ENCODE data around the gene STAT3. TPM values are rescaled to one million over a fixed set of nuclear protein-coding genes. Genes with fewer than 3 reads are reported as not detected.
A peak's percentile ranks its signal among the peaks of the same experiment; 100 is the strongest.

STAT3 gene
- total RNA-seq, 4 donors from 2014 or later: 214 to 433 (median 280) TPM

DNA sequence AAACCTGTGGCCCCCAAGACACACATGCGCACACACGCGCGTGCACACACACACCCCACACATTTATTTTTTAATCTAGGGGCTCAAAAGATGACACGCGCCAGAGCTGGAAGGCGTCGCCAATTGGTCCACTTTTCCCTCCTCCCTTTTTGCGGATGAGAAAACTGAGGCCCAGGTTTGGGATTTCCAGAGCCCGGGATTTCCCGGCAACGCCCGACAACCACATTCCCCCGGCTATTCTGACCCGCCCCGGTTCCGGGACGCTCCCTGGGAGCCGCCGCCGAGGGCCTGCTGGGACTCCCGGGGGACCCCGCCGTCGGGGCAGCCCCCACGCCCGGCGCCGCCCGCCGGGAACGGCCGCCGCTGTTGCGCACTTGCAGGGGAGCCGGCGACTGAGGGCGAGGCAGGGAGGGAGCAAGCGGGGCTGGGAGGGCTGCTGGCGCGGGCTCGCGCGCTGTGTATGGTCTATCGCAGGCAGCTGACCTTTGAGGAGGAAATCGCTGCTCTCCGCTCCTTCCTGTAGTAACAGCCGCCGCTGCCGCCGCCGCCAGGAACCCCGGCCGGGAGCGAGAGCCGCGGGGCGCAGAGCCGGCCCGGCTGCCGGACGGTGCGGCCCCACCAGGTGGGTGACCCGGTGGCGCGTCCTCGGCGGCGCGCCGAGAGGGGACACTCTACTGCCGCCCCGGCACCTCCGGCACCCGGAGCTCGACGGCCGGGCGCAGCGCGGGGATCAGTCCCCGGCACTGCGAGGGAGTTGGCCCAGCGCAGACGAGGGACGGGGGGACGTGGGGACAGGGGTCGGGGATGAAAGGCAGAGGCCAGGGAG, 100.1 kb downstream of the STAT3 start, which contains the start of gene STAT5A:
STAT5A (plus strand) TSS at position 522 of the 826 bp plus-strand sequence. CDS start 914 bp downstream, outside the sequence.
- DNase-seq (ENCODE audit: low spot score): peak; percentile 34
- TF ChIP-seq, protein P1, sequence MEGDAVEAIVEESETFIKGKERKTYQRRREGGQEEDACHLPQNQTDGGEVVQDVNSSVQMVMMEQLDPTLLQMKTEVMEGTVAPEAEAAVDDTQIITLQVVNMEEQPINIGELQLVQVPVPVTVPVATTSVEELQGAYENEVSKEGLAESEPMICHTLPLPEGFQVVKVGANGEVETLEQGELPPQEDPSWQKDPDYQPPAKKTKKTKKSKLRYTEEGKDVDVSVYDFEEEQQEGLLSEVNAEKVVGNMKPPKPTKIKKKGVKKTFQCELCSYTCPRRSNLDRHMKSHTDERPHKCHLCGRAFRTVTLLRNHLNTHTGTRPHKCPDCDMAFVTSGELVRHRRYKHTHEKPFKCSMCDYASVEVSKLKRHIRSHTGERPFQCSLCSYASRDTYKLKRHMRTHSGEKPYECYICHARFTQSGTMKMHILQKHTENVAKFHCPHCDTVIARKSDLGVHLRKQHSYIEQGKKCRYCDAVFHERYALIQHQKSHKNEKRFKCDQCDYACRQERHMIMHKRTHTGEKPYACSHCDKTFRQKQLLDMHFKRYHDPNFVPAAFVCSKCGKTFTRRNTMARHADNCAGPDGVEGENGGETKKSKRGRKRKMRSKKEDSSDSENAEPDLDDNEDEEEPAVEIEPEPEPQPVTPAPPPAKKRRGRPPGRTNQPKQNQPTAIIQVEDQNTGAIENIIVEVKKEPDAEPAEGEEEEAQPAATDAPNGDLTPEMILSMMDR (IDR thresholded peaks at IDR 0.05): no peak

DNA sequence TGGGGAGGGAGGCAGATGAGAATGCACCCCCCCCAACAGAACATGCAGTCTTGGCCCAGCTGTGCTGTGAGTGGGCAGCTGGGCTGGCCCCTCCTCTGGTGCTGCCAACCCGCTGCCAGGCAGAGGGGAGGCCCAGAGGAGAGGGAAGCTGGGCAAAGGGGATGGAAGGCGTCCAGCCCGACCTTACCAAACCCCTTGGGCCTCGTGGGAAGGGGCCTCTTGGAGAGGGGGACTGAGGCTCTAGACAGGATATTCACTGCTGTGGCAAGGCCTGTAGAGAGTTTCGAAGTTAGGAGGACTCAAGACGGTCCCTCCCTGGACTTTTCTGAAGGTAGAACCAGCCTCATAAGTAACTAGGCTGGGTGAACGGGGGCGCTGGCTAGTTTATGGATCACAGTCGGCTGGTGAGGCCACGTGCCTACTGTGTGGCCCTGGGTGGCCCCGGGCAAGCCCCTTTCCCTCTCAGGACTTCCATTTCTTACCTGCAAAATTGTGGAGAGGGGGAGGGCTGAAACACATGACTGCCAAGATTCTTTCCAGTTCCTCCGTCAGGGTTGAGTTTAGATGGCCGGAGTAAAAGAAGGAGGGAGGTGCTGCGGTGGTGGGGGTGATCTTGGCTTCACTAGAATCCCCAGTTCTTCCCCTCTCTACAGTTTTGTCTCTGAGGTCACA, 100.8 kb downstream of the STAT3 start:
- DNase-seq (ENCODE audit: low spot score) (peak; percentile 28), ATAC-seq (ENCODE audit: low FRiP score) (peak; percentile 55)
- TF ChIP-seq, protein P1 (IDR thresholded peaks at IDR 0.05): no peak

More for the DNA sequence above, 100.1 kb downstream of the STAT3 start, which contains the start of gene STAT5A:
- peak; percentile 86 for ATAC-seq (ENCODE audit: low FRiP score)

DNA sequence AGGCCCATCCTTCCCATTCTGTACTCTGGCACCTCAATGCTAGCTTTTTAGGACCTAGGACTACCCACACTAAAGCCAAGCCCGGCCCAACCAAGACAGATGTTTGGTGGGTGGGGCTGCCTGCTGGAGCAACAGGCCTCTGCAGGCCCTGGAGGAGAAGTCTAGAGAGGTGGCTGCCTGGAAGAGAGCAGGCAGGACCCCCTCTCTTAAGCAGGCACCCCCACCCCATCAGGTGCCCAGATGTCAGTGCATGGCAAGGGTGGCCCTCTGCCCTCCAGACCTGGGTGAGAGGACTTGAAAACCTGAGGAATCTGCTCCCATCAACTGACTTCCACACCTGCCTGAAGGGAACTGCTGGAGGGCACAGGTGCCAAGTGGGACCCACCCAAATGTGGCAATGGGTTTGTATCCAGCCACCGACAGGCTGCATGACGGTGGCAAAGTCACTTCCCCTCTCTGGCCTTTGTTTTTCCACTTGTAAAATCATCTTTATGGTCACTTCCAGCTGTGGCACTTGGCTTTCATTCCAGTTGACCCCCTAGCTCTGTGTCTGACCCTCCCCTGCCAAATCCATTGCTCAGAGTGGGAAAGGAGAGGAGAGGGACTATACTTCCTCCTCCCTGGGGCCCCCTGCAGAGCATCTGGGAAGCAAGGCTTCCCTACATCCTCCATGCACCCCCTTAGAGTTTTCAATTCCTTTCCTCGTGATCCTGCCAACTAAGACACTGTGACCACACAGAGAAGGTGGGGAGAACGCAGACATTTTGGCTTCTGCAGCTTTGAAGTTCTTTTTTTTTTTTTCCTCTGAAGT, 101.6 kb downstream of the STAT3 start:
- peak; percentile 18 for DNase-seq (ENCODE audit: low spot score)
- TF ChIP-seq, protein P1 (IDR thresholded peaks at IDR 0.05): no peak
- ATAC-seq (ENCODE audit: low FRiP score): no peak

DNA sequence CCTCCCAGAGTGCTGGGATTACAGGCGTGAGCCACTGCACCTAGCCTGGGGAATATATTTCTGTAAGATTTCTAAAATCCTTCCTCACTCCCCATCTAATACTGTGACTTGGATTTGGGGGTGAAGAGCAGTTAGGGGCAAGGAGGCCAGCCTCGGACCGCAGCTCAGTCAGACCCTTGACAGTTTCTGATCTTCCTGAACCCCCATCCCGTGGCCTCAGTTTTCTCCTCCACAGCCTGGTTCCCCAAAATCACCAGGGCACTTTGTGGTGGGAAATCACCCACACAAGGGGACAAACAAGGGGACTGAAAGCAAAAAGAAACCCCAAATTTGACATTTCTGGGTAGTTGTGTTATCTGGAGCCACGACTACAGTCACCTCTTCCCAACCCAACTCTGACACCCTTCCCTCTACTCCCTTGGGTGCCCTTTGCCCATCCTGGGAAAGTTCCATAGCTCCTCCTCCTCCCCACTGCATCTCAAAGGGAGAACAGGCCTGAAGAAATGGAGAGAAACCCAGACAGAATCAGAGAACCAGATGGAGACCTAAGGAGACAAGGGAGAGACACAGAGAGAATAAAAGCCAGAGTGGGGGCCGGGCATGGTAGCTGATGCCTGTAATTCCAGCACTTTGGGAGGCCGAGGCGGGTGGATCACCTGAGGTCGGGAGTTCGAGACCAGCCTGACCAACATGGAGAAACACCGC, 102.7 kb downstream of the STAT3 start:
- TF ChIP-seq, protein P1 (IDR thresholded peaks at IDR 0.05): no peak
- no peak for ATAC-seq (ENCODE audit: low FRiP score)
- no peak for DNase-seq (ENCODE audit: low spot score)

DNA sequence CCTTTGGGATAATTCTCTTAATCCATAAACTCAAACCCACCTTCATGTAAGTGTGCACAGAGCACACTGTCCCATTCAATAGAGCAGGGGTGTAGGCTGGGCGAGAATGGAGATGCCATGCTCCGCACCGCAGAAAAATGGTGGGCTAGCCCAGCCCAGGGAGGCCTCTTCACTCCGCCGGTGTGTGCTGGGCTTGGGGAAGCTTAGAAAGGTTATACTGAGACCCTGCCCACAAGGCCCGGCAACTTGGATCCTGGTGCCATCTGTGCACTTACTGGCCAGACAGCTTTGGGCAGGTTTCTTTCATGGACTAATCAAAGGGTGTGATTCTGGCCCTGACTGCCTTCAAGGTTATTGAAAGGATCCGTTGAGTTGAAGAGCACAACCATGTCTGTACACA, 103.7 kb downstream of the STAT3 start:
- no peak for ATAC-seq (ENCODE audit: low FRiP score)
- no peak for DNase-seq (ENCODE audit: low spot score)
- TF ChIP-seq, protein P1 (IDR thresholded peaks at IDR 0.05): no peak

DNA sequence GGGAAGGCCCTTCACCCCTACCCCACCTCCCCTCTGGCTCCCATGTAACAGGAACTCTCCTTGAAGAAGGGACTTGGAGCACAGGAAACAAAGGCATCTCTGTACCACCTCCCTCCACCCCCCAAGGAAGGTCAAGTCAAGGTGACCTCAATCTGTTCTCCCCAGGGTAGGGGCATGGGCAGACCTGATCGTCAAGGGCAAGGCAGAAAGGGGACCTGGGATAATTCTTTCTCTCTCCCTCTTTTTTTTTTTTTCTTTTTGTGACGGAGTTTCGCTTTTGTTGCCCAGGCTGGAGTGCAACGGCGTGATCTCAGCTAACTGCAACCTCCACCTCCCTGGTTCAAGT, 104.2 kb downstream of the STAT3 start:
- TF ChIP-seq, protein P1 (IDR thresholded peaks at IDR 0.05): no peak
- ATAC-seq (ENCODE audit: low FRiP score): no peak
- DNase-seq (ENCODE audit: low spot score): no peak

Data from omental fat pad (tissue), 4 donors.